NB4 (cell line): ENCODE data around the gene ADAMTS6.

Source experiments
- DNase-seq: peaks from one replicate; pipeline ENCODE4 v3.0.0; 2010; ENCODE audit warnings: low read depth
- H3K4me3 ChIP-seq: one replicate; pipeline ENCODE4 v1.5.1; 2011; ENCODE audit warnings: mild to moderate bottlenecking, low read depth, low read length, moderate library complexity
- MYC ChIP-seq: IDR thresholded peaks from 2 replicates; pipeline ENCODE4 v1.6.1; 2011; ENCODE audit warnings: low read depth, low read length
- POLR2A ChIP-seq: IDR thresholded peaks from 2 replicates; pipeline ENCODE4 v1.6.1; 2011; ENCODE audit warnings: mild to moderate bottlenecking; ENCODE audit not compliant: insufficient read length; ENCODE audit errors: extremely low read depth
- TF ChIP-seq, protein P1 (sequence below): IDR thresholded peaks from 2 replicates; pipeline ENCODE4 v1.6.1; 2011; ENCODE audit warnings: low read depth, low read length
- TF ChIP-seq, protein P2 (sequence below): IDR thresholded peaks from one replicate; pipeline ENCODE4 v1.5.1; 2012; ENCODE audit warnings: low read depth, low read length

ADAMTS6 gene

DNA sequence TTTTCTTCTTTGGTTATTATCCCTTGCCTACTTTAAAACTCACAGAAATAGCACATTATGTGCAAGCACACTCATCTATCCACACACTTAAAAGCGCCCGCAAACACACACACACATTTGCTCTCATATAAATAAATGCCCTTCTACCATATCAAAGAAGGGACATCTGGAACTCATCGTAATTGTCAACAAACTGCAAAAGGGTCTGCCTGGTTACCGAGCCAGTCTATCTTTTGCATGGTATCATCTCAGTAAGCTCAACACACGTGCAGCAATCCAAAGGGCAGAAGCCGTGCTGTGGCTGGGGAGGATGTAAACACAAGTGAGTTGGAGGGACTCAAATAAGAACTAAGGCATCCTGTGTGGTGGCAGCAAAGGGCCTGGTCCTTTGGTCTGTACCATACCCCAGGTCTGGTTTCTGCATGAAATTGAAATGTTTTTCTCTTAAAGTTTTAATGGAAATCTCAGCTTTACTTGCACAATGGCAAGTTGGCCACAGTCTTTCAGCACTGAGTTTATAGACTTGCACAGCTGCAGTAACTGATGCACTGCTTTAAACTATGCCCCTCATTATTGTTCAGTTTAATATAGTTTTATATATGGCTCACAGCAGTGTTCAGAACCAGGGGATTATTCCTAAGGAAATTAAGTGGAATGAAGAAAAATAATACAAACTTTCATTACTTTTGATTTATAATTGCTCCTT lies 331.0 kb downstream of the ADAMTS6 start:
- TF ChIP-seq MYC (no peak), POLR2A (no peak)
- TF ChIP-seq, protein P1, sequence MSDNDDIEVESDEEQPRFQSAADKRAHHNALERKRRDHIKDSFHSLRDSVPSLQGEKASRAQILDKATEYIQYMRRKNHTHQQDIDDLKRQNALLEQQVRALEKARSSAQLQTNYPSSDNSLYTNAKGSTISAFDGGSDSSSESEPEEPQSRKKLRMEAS: no peak
- TF ChIP-seq, protein P2, sequence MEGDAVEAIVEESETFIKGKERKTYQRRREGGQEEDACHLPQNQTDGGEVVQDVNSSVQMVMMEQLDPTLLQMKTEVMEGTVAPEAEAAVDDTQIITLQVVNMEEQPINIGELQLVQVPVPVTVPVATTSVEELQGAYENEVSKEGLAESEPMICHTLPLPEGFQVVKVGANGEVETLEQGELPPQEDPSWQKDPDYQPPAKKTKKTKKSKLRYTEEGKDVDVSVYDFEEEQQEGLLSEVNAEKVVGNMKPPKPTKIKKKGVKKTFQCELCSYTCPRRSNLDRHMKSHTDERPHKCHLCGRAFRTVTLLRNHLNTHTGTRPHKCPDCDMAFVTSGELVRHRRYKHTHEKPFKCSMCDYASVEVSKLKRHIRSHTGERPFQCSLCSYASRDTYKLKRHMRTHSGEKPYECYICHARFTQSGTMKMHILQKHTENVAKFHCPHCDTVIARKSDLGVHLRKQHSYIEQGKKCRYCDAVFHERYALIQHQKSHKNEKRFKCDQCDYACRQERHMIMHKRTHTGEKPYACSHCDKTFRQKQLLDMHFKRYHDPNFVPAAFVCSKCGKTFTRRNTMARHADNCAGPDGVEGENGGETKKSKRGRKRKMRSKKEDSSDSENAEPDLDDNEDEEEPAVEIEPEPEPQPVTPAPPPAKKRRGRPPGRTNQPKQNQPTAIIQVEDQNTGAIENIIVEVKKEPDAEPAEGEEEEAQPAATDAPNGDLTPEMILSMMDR: no peak
- H3K4me3 ChIP-seq: no peak overlapping the region
- DNase-seq: no peak

DNA sequence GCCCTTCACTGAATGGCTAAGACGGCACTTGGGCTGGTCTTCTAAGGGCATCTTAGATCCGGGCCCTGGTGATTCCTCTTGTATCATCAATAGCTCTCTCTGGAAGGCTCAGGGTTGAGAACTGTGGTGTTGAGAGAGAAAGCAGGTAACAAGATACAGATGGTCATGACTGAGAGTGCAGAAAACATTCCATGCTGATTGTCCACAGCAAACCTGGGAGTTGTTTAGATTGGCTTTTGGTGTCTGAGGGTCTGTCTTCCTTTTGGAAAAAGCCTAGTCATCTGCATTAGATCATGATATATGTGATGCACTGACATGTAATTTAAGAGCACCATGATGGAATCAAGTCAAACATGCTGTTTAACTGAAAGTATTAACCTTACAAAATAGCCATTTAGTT lies 331.9 kb downstream of the ADAMTS6 start:
- no peak for DNase-seq
- TF ChIP-seq MYC (no peak), POLR2A (no peak)
- TF ChIP-seq, protein P2: no peak
- TF ChIP-seq, protein P1: no peak
- H3K4me3 ChIP-seq: no peak overlapping the region

DNA sequence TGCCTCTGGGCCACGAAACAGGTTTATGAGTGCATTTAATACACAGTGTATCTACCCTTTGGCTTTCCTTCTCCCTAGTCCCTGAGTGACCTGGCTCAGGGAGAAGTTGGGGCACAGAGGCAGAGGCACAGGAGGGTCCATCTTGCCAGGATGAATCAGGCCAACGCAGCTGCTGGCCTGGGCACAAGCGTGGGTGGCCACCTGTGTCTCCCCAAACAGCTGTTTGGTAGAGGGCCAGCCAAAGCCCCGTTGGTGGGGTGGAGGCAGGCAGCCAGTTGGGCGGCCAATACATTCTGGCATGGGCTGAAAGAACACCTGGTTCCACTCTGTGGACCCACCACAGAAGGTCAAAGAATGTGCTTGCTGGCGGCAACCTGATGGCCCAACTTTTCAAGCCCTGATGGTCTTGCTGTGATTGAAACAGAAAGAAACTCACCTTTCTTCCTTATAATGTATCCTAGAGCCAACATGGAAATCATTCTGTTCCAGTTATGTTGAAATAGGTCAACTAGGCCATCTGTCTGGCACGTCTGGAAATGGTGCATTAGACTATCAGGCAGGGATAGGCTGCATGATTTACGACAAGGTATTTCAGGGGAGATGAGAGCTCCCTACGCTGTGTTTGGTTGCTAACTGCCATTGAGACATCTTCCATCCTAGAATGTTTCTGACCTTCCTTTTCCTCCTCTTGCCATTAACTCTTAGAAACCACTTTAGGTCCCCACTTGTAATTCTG lies 337.4 kb downstream of the ADAMTS6 start:
- H3K4me3 ChIP-seq: no peak overlapping the region
- no peak for DNase-seq
- TF ChIP-seq MYC (no peak), POLR2A (no peak)
- TF ChIP-seq, protein P1: no peak
- TF ChIP-seq, protein P2: no peak

DNA sequence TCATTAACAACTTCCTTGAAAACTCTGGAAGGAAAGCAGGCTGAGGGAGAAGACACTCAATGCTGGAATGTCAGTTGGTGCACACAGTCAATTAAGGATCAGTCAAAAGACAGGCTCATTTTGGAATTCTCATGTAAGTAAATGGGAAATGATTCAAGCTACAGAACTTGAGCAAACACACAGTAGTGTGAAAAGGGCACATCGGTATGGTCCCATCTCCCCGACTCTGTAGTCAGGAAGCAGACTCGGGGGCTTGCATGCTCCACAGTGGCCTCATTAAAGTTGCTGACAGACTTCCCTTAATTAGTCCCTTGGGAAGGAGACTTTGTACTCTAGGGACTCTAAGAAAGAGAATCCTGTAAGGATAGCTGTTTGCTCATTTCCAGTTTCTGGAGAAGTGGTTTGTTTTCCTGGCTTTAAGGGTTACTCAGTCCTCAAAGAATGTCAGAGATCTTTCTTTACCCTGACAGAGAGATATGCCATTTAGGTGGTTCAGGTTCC lies 339.2 kb downstream of the ADAMTS6 start:
- TF ChIP-seq POLR2A: no peak
- no peak for TF ChIP-seq MYC
- TF ChIP-seq, protein P2: no peak
- TF ChIP-seq, protein P1: no peak
- peak; percentile 3 for DNase-seq
- no peak overlapping the region for H3K4me3 ChIP-seq

DNA sequence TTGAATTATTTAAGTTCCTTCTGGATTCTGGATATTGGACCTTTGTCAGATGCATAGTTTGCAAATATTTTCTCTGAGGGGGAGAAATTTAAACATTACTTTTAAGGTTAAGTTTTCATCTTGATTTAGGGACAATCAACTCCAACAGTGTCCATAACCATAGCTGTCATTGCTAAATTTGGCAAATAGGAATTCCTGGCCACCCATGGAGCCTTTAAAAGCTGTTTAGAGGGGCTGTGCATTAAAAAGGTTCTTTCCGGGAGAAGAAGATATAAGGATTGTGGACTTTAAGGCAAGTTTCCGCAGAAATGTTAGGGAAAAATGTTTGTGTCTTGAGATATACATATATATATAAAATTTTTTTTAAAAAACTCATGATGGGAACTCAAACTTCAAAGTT lies 339.7 kb downstream of the ADAMTS6 start:
- no peak for DNase-seq
- no peak for TF ChIP-seq MYC
- TF ChIP-seq, protein P2: no peak
- TF ChIP-seq, protein P1: no peak
- H3K4me3 ChIP-seq: no peak overlapping the region
